ENCODE measurements around the gene PRAMEF8. TPM values are rescaled to one million over a fixed set of nuclear protein-coding genes. Genes with fewer than 3 reads are reported as not detected.

Gene PRAMEF8
- 0.11 TPM in 1 of 5 replicates, not detected in the others for total RNA-seq (2022; extraction: Qiagen RNA extraction)

GRCh38 chr1:13285037-13285436 is at the start of gene PRAMEF8:
PRAMEF8 (minus strand) TSS chr1:13285137; CDS start chr1:13284091, 1,046 bp downstream.

GRCh38 chr1:13315281-13315680 is 30.3 kb upstream of the PRAMEF8 start, which contains the start of gene PRAMEF15:
PRAMEF15 (plus strand) TSS chr1:13315581; CDS start chr1:13318408, 2,827 bp downstream.

GRCh38 chr1:13303239-13303638 is 18.3 kb upstream of the PRAMEF8 start, which contains the start of gene PRAMEF33:
PRAMEF33 (plus strand) TSS chr1:13303539; CDS start chr1:13305955, 2,416 bp downstream.

GRCh38 chr1:13253898-13254297 is 31.0 kb downstream of the PRAMEF8 start, which contains the start of gene PRAMEF5:
PRAMEF5 (plus strand) TSS chr1:13254198; CDS start chr1:13259269, 5,071 bp downstream.

Other genes with a start within 250 kb of the PRAMEF8 start
- gene PRAMEF27, start 228.6 kb downstream of the PRAMEF8 start, total RNA-seq (2022; extraction: Qiagen RNA extraction), result not detected in 5 replicates
- not detected in 5 replicates for gene HNRNPCL3, start 224.4 kb downstream of the PRAMEF8 start, total RNA-seq (2022; extraction: Qiagen RNA extraction)
- not detected in 5 replicates for gene PRAMEF25, start 214.4 kb downstream of the PRAMEF8 start, total RNA-seq (2022; extraction: Qiagen RNA extraction)
- not detected in 5 replicates for gene HNRNPCL2, start 168.3 kb downstream of the PRAMEF8 start, total RNA-seq (2022; extraction: Qiagen RNA extraction)
- gene PRAMEF26, start 129.1 kb downstream of the PRAMEF8 start, total RNA-seq (2022; extraction: Qiagen RNA extraction), result not detected in 5 replicates
- not detected in 5 replicates for gene HNRNPCL4, start 119.5 kb downstream of the PRAMEF8 start, total RNA-seq (2022; extraction: Qiagen RNA extraction)
- gene PRAMEF9, start 113.3 kb downstream of the PRAMEF8 start, total RNA-seq (2022; extraction: Qiagen RNA extraction), result not detected in 5 replicates
- gene PRAMEF13, start 83.7 kb downstream of the PRAMEF8 start, total RNA-seq (2022; extraction: Qiagen RNA extraction), result 0.09 TPM in 1 of 5 replicates, not detected in the others
- gene PRAMEF18, start 59.0 kb downstream of the PRAMEF8 start, total RNA-seq (2022; extraction: Qiagen RNA extraction), result not detected in 5 replicates
- gene PRAMEF5, start 30.9 kb downstream of the PRAMEF8 start, total RNA-seq (2022; extraction: Qiagen RNA extraction), result not detected in 5 replicates
- not detected in 5 replicates for gene PRAMEF33, start 18.4 kb upstream of the PRAMEF8 start, total RNA-seq (2022; extraction: Qiagen RNA extraction)
- gene PRAMEF15, start 30.4 kb upstream of the PRAMEF8 start, total RNA-seq (2022; extraction: Qiagen RNA extraction), result not detected in 5 replicates
- gene PRAMEF14, start 62.0 kb upstream of the PRAMEF8 start, total RNA-seq (2022; extraction: Qiagen RNA extraction), result not detected in 5 replicates
- gene PRAMEF19, start 86.8 kb upstream of the PRAMEF8 start, total RNA-seq (2022; extraction: Qiagen RNA extraction), result not detected in 5 replicates
- gene PRAMEF17, start 104.5 kb upstream of the PRAMEF8 start, total RNA-seq (2022; extraction: Qiagen RNA extraction), result not detected in 5 replicates
- not detected in 5 replicates for gene PRAMEF20, start 125.3 kb upstream of the PRAMEF8 start, total RNA-seq (2022; extraction: Qiagen RNA extraction)
- gene LRRC38, start 228.9 kb upstream of the PRAMEF8 start, total RNA-seq (2022; extraction: Qiagen RNA extraction), result 0.06 to 0.13 TPM (median 0.07 TPM) in 4 of 5 replicates, not detected in the other